Activated CD4-positive, alpha-beta memory T cell treated with anti-CD3 and anti-CD28 coated beads for 36 hours (primary cell): ENCODE results near the gene MX1. TPM values are rescaled to one million over a fixed set of nuclear protein-coding genes. Genes with fewer than 3 reads are reported as not detected.

ENCODE experiments used
- CTCF ChIA-PET: fragments of 350-600 bp; sonication (Branson Sonifier 250); formaldehyde crosslinking; loops from one replicate; lab custom pipeline; 2021; ENCODE audit warnings: antibody characterized with exemption, inconsistent platforms; lab: Charles Lee
- POLR2A ChIA-PET: fragments of 350-600 bp; sonication (Branson Sonifier 250); formaldehyde crosslinking; loops from one replicate; lab custom pipeline; 2021; ENCODE audit warnings: antibody characterized with exemption; lab: Charles Lee
- DNase-seq: peaks from one replicate; pipeline ENCODE4 v3.0.0-alpha.2; 2020
- H3K27ac Mint-ChIP-seq: one replicate; pipeline ENCODE4 v1.8.0; 2021; ENCODE audit warnings: mixed read lengths
- H3K27me3 Mint-ChIP-seq: one replicate; pipeline ENCODE4 v1.8.0; 2021; ENCODE audit warnings: mixed read lengths
- H3K36me3 Mint-ChIP-seq: one replicate; pipeline ENCODE4 v1.8.0; 2021; ENCODE audit warnings: mixed read lengths
- H3K4me1 Mint-ChIP-seq: one replicate; pipeline ENCODE4 v1.8.0; 2021; ENCODE audit warnings: low read depth, mixed read lengths
- H3K4me3 Mint-ChIP-seq: one replicate; pipeline ENCODE4 v1.8.0; 2021; ENCODE audit warnings: mild to moderate bottlenecking, mixed read lengths
- H3K9me3 Mint-ChIP-seq: one replicate; pipeline ENCODE4 v1.8.0; 2021; ENCODE audit warnings: mixed read lengths
- intact Hi-C: fragments of 100-400 bp; cut with micrococcal nuclease; formaldehyde crosslinking; loops from one replicate; pipeline ENCODE4 v1.15.1; 2023
- total RNA-seq, 2 experiments: library from RNA; stranded (reverse); gene quantifications; one replicate each; pipeline ENCODE4 v1.2.3, GENCODE V29; 2021

Gene MX1
- total RNA-seq, 2 experiments from 2014 or later = 106 TPM

- Mint-ChIP-seq H3K27me3 (no peaks in the 10 kb centered on the region), H3K36me3 (peaks cover 35% of the 10 kb centered on the region), H3K4me3 (no peak overlapping the region), H3K9me3 (no peaks in the 10 kb centered on the region), H3K4me1 (no peaks in the 10 kb centered on the region), H3K27ac (no peak overlapping the region)
- intact Hi-C loops = no loop called here
- ChIA-PET CTCF (no interaction called here), POLR2A (no interaction called here)
- no peak for DNase-seq
Observed at GRCh38 chr21:41397471-41397891, 28.6 kb upstream of the MX1 start.

GRCh38 chr21:41398251-41398650 lies 27.8 kb upstream of the MX1 start:
- intact Hi-C loops = no loop called here
- no peaks in the 10 kb centered on the region for H3K9me3 Mint-ChIP-seq
- H3K4me1 Mint-ChIP-seq = no peaks in the 10 kb centered on the region
- POLR2A ChIA-PET = no interaction called here
- peaks cover 38% of the 10 kb centered on the region for H3K36me3 Mint-ChIP-seq
- no peak for DNase-seq
- H3K27ac Mint-ChIP-seq = no peak overlapping the region
- H3K4me3 Mint-ChIP-seq = no peak overlapping the region
- CTCF ChIA-PET = no interaction called here
- no peaks in the 10 kb centered on the region for H3K27me3 Mint-ChIP-seq

GRCh38 chr21:41398831-41399230 lies 27.2 kb upstream of the MX1 start:
- intact Hi-C loops = no loop called here
- ChIA-PET CTCF (no interaction called here), POLR2A (no interaction called here)
- Mint-ChIP-seq H3K9me3 (no peaks in the 10 kb centered on the region), H3K27ac (no peak overlapping the region), H3K4me1 (no peaks in the 10 kb centered on the region), H3K36me3 (peaks cover 37% of the 10 kb centered on the region), H3K27me3 (no peaks in the 10 kb centered on the region), H3K4me3 (no peak overlapping the region)
- DNase-seq = no peak

- Mint-ChIP-seq H3K4me1 (no peaks in the 10 kb centered on the region), H3K27me3 (no peaks in the 10 kb centered on the region), H3K9me3 (no peaks in the 10 kb centered on the region), H3K27ac (no peak overlapping the region), H3K4me3 (no peak overlapping the region), H3K36me3 (peaks cover 37% of the 10 kb centered on the region)
- intact Hi-C loops = no loop called here
- CTCF ChIA-PET = no interaction called here
- POLR2A ChIA-PET = no interaction called here
- DNase-seq = no peak
Observed at GRCh38 chr21:41399246-41399800, 26.7 kb upstream of the MX1 start.

GRCh38 chr21:41402231-41402630 lies 23.8 kb upstream of the MX1 start:
- no peak for DNase-seq
- H3K27ac Mint-ChIP-seq = no peak overlapping the region
- H3K4me1 Mint-ChIP-seq = no peaks in the 10 kb centered on the region
- no peak overlapping the region for H3K4me3 Mint-ChIP-seq
- H3K9me3 Mint-ChIP-seq = no peaks in the 10 kb centered on the region
- H3K36me3 Mint-ChIP-seq = peaks cover 39% of the 10 kb centered on the region
- H3K27me3 Mint-ChIP-seq = no peaks in the 10 kb centered on the region
- intact Hi-C loops = no loop called here
- ChIA-PET CTCF (interaction anchor here (1.5 kb wide), 1 partner anchor 119 kb away, joined by 8 read pairs; no protein-coding TSS in a partner anchor), POLR2A (interaction anchor here (0.9 kb wide), 1 partner anchor 10 kb away, joined by 3 read pairs; no protein-coding TSS in a partner anchor)

GRCh38 chr21:41402796-41403195 lies 23.2 kb upstream of the MX1 start:
- ChIA-PET CTCF (no interaction called here), POLR2A (interaction anchor here (0.9 kb wide), 1 partner anchor 9 kb away, joined by 3 read pairs; no protein-coding TSS in a partner anchor)
- H3K36me3 Mint-ChIP-seq = peaks cover 39% of the 10 kb centered on the region
- no peak overlapping the region for H3K4me3 Mint-ChIP-seq
- no peak for DNase-seq
- no peaks in the 10 kb centered on the region for H3K9me3 Mint-ChIP-seq
- H3K27me3 Mint-ChIP-seq = no peaks in the 10 kb centered on the region
- intact Hi-C loops = no loop called here
- H3K27ac Mint-ChIP-seq = no peak overlapping the region
- H3K4me1 Mint-ChIP-seq = no peaks in the 10 kb centered on the region

- Mint-ChIP-seq H3K4me1 (no peaks in the 10 kb centered on the region), H3K9me3 (no peaks in the 10 kb centered on the region), H3K27ac (no peak overlapping the region), H3K27me3 (no peaks in the 10 kb centered on the region), H3K4me3 (no peak overlapping the region), H3K36me3 (peaks cover 40% of the 10 kb centered on the region)
- CTCF ChIA-PET = no interaction called here
- POLR2A ChIA-PET = no interaction called here
- no peak for DNase-seq
- intact Hi-C loops = no loop called here
Observed at GRCh38 chr21:41403331-41403730, 22.7 kb upstream of the MX1 start.

- intact Hi-C loops = no loop called here
Observed at GRCh38 chr21:41403966-41404365, 22.1 kb upstream of the MX1 start.

GRCh38 chr21:41405321-41405720 lies 20.7 kb upstream of the MX1 start:
- Mint-ChIP-seq H3K4me1 (no peaks in the 10 kb centered on the region), H3K27ac (no peak overlapping the region), H3K4me3 (no peak overlapping the region), H3K9me3 (peaks cover 6% of the 10 kb centered on the region), H3K27me3 (no peaks in the 10 kb centered on the region), H3K36me3 (peaks cover 51% of the 10 kb centered on the region)
- DNase-seq = no peak
- ChIA-PET CTCF (no interaction called here), POLR2A (no interaction called here)
- intact Hi-C loops = no loop called here

More at GRCh38 chr21:41403966-41404365, 22.1 kb upstream of the MX1 start:
- no peak overlapping the region for H3K27ac Mint-ChIP-seq
- ChIA-PET CTCF (no interaction called here), POLR2A (no interaction called here)
- no peaks in the 10 kb centered on the region for H3K4me1 Mint-ChIP-seq
- H3K27me3 Mint-ChIP-seq = no peaks in the 10 kb centered on the region
- peaks cover 41% of the 10 kb centered on the region for H3K36me3 Mint-ChIP-seq
- H3K4me3 Mint-ChIP-seq = no peak overlapping the region
- no peaks in the 10 kb centered on the region for H3K9me3 Mint-ChIP-seq
- no peak for DNase-seq

- Mint-ChIP-seq H3K4me3 (no peak overlapping the region), H3K4me1 (no peaks in the 10 kb centered on the region)
- intact Hi-C loops = no loop called here
Observed at GRCh38 chr21:41406340-41406739, 19.7 kb upstream of the MX1 start.

GRCh38 chr21:41407541-41408460 lies 18.2 kb upstream of the MX1 start:
- Mint-ChIP-seq H3K36me3 (peaks cover 42% of the 10 kb centered on the region), H3K27ac (no peak overlapping the region), H3K27me3 (no peaks in the 10 kb centered on the region), H3K4me1 (no peaks in the 10 kb centered on the region), H3K4me3 (no peak overlapping the region), H3K9me3 (peaks cover 22% of the 10 kb centered on the region)
- POLR2A ChIA-PET = no interaction called here
- CTCF ChIA-PET = interaction anchor here (1.3 kb wide), 1 partner anchor 125 kb away, joined by 3 read pairs; no protein-coding TSS in a partner anchor
- no peak for DNase-seq
- intact Hi-C loops = no loop called here

More at GRCh38 chr21:41406340-41406739, 19.7 kb upstream of the MX1 start:
- peaks cover 47% of the 10 kb centered on the region for H3K36me3 Mint-ChIP-seq
- no peak overlapping the region for H3K27ac Mint-ChIP-seq
- DNase-seq = no peak
- no peaks in the 10 kb centered on the region for H3K27me3 Mint-ChIP-seq
- POLR2A ChIA-PET = no interaction called here
- CTCF ChIA-PET = no interaction called here
- H3K9me3 Mint-ChIP-seq = peaks cover 9% of the 10 kb centered on the region

- Mint-ChIP-seq H3K4me1 (no peaks in the 10 kb centered on the region), H3K27ac (no peak overlapping the region), H3K27me3 (no peaks in the 10 kb centered on the region), H3K4me3 (no peak overlapping the region), H3K36me3 (peaks cover 38% of the 10 kb centered on the region), H3K9me3 (peaks cover 39% of the 10 kb centered on the region)
- DNase-seq = no peak
- POLR2A ChIA-PET = no interaction called here
- intact Hi-C loops = no loop called here
- CTCF ChIA-PET = no interaction called here
Observed at GRCh38 chr21:41410361-41410760, 15.7 kb upstream of the MX1 start.
